Mesenchymal stem cell (in vitro differentiated cells and primary cell): ENCODE measurements around the gene TAF15.
A peak's percentile ranks its signal among the peaks of the same experiment; 100 is the strongest.

ENCODE experiments used
- DNase-seq: peaks from one replicate; pipeline ENCODE4 v3.0.0-alpha.2; 2013
- H2AFZ ChIP-seq: one replicate; pipeline ENCODE4 v1.6.1; 2013; ENCODE audit warnings: low read depth, mild to moderate bottlenecking, control low read depth, inconsistent platforms, low read length, moderate library complexity
- H2AK5ac ChIP-seq: 2 replicates; pipeline ENCODE4 v1.6.1; 2013; ENCODE audit warnings: low read length, moderate library complexity, mild to moderate bottlenecking, inconsistent platforms; ENCODE audit not compliant: severe bottlenecking
- H2BK120ac ChIP-seq: one replicate; pipeline ENCODE4 v1.6.1; 2013; ENCODE audit warnings: low read depth, mild to moderate bottlenecking, inconsistent platforms, low read length, moderate library complexity
- H2BK12ac ChIP-seq, 2 experiments: one replicate each; pipeline ENCODE4 v1.6.1; 2013; ENCODE audit warnings: inconsistent platforms in 2 of 2, low read length in 2 of 2, mild to moderate bottlenecking in 2 of 2, moderate library complexity in 2 of 2, control low read depth in 1 of 2
- H2BK15ac ChIP-seq: one replicate; pipeline ENCODE4 v1.6.1; 2013; ENCODE audit warnings: mild to moderate bottlenecking, low read depth, inconsistent platforms; ENCODE audit not compliant: poor library complexity, severe bottlenecking
- H2BK5ac ChIP-seq: 2 replicates; pipeline ENCODE4 v1.6.1; 2013; ENCODE audit warnings: low read depth, mild to moderate bottlenecking, low read length, control low read depth, inconsistent platforms; ENCODE audit not compliant: poor library complexity, severe bottlenecking
- H3K14ac ChIP-seq, 2 experiments: one replicate each; pipeline ENCODE4 v1.6.1; 2013; ENCODE audit warnings: inconsistent platforms in 2 of 2, low read length in 2 of 2, control low read depth in 1 of 2, mild to moderate bottlenecking in 1 of 2, moderate library complexity in 1 of 2
- H3K18ac ChIP-seq, 2 experiments: one replicate each; pipeline ENCODE4 v1.6.1; 2013; ENCODE audit warnings: inconsistent platforms in 2 of 2, low read length in 2 of 2, control low read depth in 1 of 2, low read depth in 1 of 2, mild to moderate bottlenecking in 1 of 2
- H3K23ac ChIP-seq, 2 experiments: one replicate each; pipeline ENCODE4 v1.6.1; 2013; ENCODE audit warnings: inconsistent platforms in 2 of 2, low read length in 2 of 2, mild to moderate bottlenecking in 2 of 2, moderate library complexity in 2 of 2, control low read depth in 1 of 2
- H3K27ac ChIP-seq: 2 replicates; pipeline ENCODE4 v1.5.1; 2013; ENCODE audit warnings: mild to moderate bottlenecking, moderate library complexity, low read length, control low read depth, inconsistent platforms; ENCODE audit not compliant: poor library complexity, severe bottlenecking
- H3K27me3 ChIP-seq, 2 experiments: 2 replicates each; pipeline versions ENCODE4 v1.6.1 to v1.7.0; 2013; ENCODE audit warnings: low read length in 2 of 2, mild to moderate bottlenecking in 2 of 2, moderate library complexity in 2 of 2, control low read depth in 1 of 2, inconsistent platforms in 1 of 2; ENCODE audit not compliant: control insufficient read depth in 1 of 2, insufficient read depth in 1 of 2
- H3K36me3 ChIP-seq, 2 experiments: 2 replicates each; pipeline versions ENCODE4 v1.6.1 to v1.7.0; 2013; ENCODE audit warnings: low read length in 2 of 2, control low read depth in 1 of 2, inconsistent platforms in 1 of 2, low read depth in 1 of 2, mild to moderate bottlenecking in 1 of 2; ENCODE audit not compliant: insufficient read depth in 2 of 2, control insufficient read depth in 1 of 2
- H3K4ac ChIP-seq, 2 experiments: one replicate each; pipeline ENCODE4 v1.6.1; 2013; ENCODE audit warnings: inconsistent platforms in 2 of 2, low read length in 2 of 2, mild to moderate bottlenecking in 2 of 2, moderate library complexity in 2 of 2, control low read depth in 1 of 2, low read depth in 1 of 2
- H3K4me1 ChIP-seq: 2 replicates; pipeline ENCODE4 v1.6.1; 2013; ENCODE audit warnings: low read depth, low read length, control low read depth; ENCODE audit not compliant: control insufficient read depth, insufficient read depth
- H3K4me2 ChIP-seq: 2 replicates; pipeline ENCODE4 v1.6.1; 2013; ENCODE audit warnings: low read length, mild to moderate bottlenecking, inconsistent platforms; ENCODE audit not compliant: poor library complexity, severe bottlenecking
- H3K4me3 ChIP-seq, 2 experiments: 2 replicates each; pipeline versions ENCODE4 v1.5.1 to v1.7.0; 2013; ENCODE audit warnings: low read length in 2 of 2, mild to moderate bottlenecking in 2 of 2, control low read depth in 1 of 2, low read depth in 1 of 2; ENCODE audit not compliant: insufficient read depth in 1 of 2
- H3K79me1 ChIP-seq: replicated peaks from 2 replicates; pipeline ENCODE4 v1.6.1; 2013; ENCODE audit warnings: mild to moderate bottlenecking, control low read depth, low read length, inconsistent platforms; ENCODE audit not compliant: poor library complexity, severe bottlenecking
- H3K9ac ChIP-seq: 2 replicates; pipeline ENCODE4 v1.7.0; 2013; ENCODE audit warnings: mild to moderate bottlenecking, low read length, moderate library complexity
- H3K9me3 ChIP-seq: 2 replicates; pipeline ENCODE4 v1.7.0; 2013; ENCODE audit warnings: mild to moderate bottlenecking, low read length; ENCODE audit not compliant: control insufficient read depth
- H4K8ac ChIP-seq: one replicate; pipeline ENCODE4 v1.6.1; 2013; ENCODE audit warnings: inconsistent platforms, mild to moderate bottlenecking, low read length, moderate library complexity
- H4K91ac ChIP-seq: one replicate; pipeline ENCODE4 v1.6.1; 2013; ENCODE audit warnings: mild to moderate bottlenecking, low read length, inconsistent platforms
- WGBS: methylation state at CpG from one replicate; pipeline ENCODE4 v1.1.7; 2013; ENCODE audit warnings: mixed read lengths; 5-methylcytosine and 5-hydroxymethylcytosine counted together

The TAF15 gene

DNA sequence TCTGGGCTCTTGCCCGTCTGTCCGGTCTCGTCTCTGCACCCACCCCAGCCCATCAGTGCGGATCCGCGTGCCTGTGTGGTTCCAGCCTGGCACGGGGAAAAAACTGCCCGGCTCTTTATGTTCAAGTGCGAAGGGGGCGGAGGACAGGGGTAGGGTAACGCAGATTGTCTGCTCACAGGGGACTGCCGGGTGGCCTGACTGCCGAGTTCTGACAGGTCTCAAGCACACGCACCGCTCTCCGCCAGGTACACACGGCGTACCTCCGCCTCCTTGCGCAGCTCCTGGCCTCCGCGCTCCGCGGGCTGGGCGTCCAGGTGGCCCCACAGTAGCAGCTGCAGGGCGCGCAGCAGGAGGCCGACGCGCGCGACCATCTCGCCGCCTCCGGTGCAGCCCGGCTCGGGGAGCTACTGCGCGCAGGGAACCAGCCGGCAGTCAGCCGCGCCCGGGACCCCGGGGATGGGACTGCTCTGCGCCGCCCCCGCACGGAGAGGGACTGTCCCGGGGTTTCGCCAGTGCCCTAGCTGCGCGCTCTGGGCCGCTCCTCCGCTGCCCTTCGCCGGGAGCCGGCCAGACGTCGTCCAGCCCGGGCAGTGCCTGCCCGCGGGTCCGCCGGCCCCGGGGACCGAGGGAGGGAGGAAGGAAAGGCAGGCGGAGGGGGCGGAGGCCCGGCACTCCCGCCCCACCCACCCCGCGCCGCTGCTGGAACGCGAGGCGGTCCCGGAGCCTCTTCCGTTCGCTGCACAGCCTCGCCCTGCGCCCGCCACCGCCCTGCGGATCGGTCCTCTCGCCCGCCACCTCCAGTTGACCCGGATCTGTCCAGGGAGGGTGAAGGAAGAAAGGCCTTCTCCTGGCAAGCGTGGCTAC, 14.0 kb upstream of the TAF15 start, which contains the start of gene MMP28:
Gene MMP28 (minus strand): TSS at position 635 of the 864 bp plus-strand sequence. CDS start 264 bp downstream, at position 371.
- WGBS: 2% methylated on average over 66 of the region's 89 CpGs
- H3K27me3 ChIP-seq: peaks cover 74 to 98% of the 10 kb centered on the region in 2 experiments
- peak within 1 kb of the TSS; percentile 40 for H4K91ac ChIP-seq
- no peak within 1 kb of the TSS for H3K27ac ChIP-seq
- H2AK5ac ChIP-seq: no peak within 1 kb of the TSS
- H2BK5ac ChIP-seq: no peak within 1 kb of the TSS
- H3K14ac ChIP-seq: peak within 1 kb of the TSS in 1 of 2 experiments; percentile 79
- no peaks in the 10 kb centered on the region for H3K36me3 ChIP-seq
- peak; percentile 39 for DNase-seq
- no peaks in the 10 kb centered on the region for H3K9me3 ChIP-seq
- no peaks in the 10 kb centered on the region for H3K79me1 ChIP-seq
- peaks cover 13% of the 10 kb centered on the region for H3K4me1 ChIP-seq
- peak within 1 kb of the TSS in 1 of 2 experiments; percentile 87 for H2BK12ac ChIP-seq
- no peak within 1 kb of the TSS for H3K9ac ChIP-seq
- peak within 1 kb of the TSS; percentile 19 to 58 for H3K18ac ChIP-seq
- H3K4me2 ChIP-seq: peak within 1 kb of the TSS; percentile 93
- H3K4ac ChIP-seq: peak within 1 kb of the TSS in 1 of 2 experiments; percentile 3
- H3K23ac ChIP-seq: peak within 1 kb of the TSS in 1 of 2 experiments; percentile 63
- peak within 1 kb of the TSS; percentile 11 for H2BK120ac ChIP-seq
- H3K4me3 ChIP-seq: peak within 1 kb of the TSS; percentile 54 to 61
- H4K8ac ChIP-seq: peak within 1 kb of the TSS; percentile 27
- peak within 1 kb of the TSS; percentile 76 for H2BK15ac ChIP-seq
- H2AFZ ChIP-seq: no peak within 1 kb of the TSS

- Histone ChIP-seq H2BK5ac (no peak overlapping the region), H2AK5ac (no peak overlapping the region), H3K4ac (peak overlapping the region in 1 of 2 experiments; percentile 3), H2BK12ac (peak overlapping the region in 1 of 2 experiments; percentile 33), H3K4me2 (peak overlapping the region; percentile 93), H2BK120ac (peak overlapping the region; percentile 11), H3K4me1 (peaks cover 13% of the 10 kb centered on the region), H3K79me1 (no peaks in the 10 kb centered on the region), H3K27ac (no peak overlapping the region), H2AFZ (no peak overlapping the region), H4K8ac (peak overlapping the region; percentile 27), H3K23ac (no peak overlapping the region), H3K14ac (no peak overlapping the region), H3K27me3 (peaks cover 74 to 98% of the 10 kb centered on the region in 2 experiments), H2BK15ac (peak overlapping the region; percentile 76), H3K9me3 (no peaks in the 10 kb centered on the region), H4K91ac (no peak overlapping the region), H3K18ac (peak overlapping the region in 1 of 2 experiments; percentile 19), H3K4me3 (peak overlapping the region in 1 of 2 experiments; percentile 61), H3K9ac (no peak overlapping the region), H3K36me3 (no peaks in the 10 kb centered on the region)
- WGBS: 52% methylated on average over 8 of the region's 8 CpGs
- DNase-seq: no peak
These were observed 13.4 kb upstream of the TAF15 start for GRCh38 chr17:35795871-35796265.

- no peak overlapping the region for H2BK15ac ChIP-seq
- H3K4me2 ChIP-seq: no peak overlapping the region
- H3K4me3 ChIP-seq: no peak overlapping the region
- no peak overlapping the region for H2BK120ac ChIP-seq
- no peaks in the 10 kb centered on the region for H3K9me3 ChIP-seq
- no peaks in the 10 kb centered on the region for H3K36me3 ChIP-seq
- H2AFZ ChIP-seq: no peak overlapping the region
- H4K91ac ChIP-seq: no peak overlapping the region
- H3K23ac ChIP-seq: no peak overlapping the region
- no peak overlapping the region for H4K8ac ChIP-seq
- H3K79me1 ChIP-seq: no peaks in the 10 kb centered on the region
- H2BK12ac ChIP-seq: peak overlapping the region in 1 of 2 experiments; percentile 27
- DNase-seq: no peak
- H3K14ac ChIP-seq: no peak overlapping the region
- H2AK5ac ChIP-seq: no peak overlapping the region
- no peak overlapping the region for H3K9ac ChIP-seq
- H3K4ac ChIP-seq: no peak overlapping the region
- 100% methylated on average over 1 of the region's 1 CpG for WGBS
- H2BK5ac ChIP-seq: no peak overlapping the region
- no peak overlapping the region for H3K27ac ChIP-seq
- H3K18ac ChIP-seq: no peak overlapping the region
- H3K4me1 ChIP-seq: peaks cover 13% of the 10 kb centered on the region
- H3K27me3 ChIP-seq: peaks cover 75 to 96% of the 10 kb centered on the region in 2 experiments
These were observed 12.3 kb upstream of the TAF15 start for GRCh38 chr17:35796942-35797341.

DNA sequence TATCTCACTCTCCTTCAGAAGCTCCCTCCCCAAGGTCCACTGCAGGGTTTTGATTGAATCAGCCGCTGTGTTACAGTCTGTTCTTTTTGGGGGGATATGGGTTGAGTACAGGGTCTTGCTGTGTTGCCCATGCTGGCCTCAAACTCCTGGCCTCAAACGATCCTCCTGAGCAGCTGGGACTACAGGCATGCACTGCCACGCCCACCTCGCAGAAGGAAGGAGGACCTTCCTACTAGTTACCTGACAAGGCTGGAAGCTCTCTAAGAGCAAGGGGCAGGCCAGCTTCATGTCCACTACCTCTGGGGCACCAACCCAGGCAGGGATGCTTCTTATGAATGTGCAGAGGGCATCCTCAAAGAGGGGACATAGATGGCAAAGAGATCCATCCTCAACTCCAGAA, 11.9 kb upstream of the TAF15 start:
- H3K27me3 ChIP-seq: peaks cover 70 to 92% of the 10 kb centered on the region in 2 experiments
- H3K4me2 ChIP-seq: no peak overlapping the region
- 68% methylated on average over 4 of the region's 4 CpGs for WGBS

More for the DNA sequence above, 11.9 kb upstream of the TAF15 start:
- Histone ChIP-seq H2BK15ac (no peak overlapping the region), H2BK5ac (no peak overlapping the region), H3K18ac (no peak overlapping the region), H3K9ac (no peak overlapping the region), H3K27ac (no peak overlapping the region), H3K79me1 (no peaks in the 10 kb centered on the region), H3K4me1 (peaks cover 13% of the 10 kb centered on the region), H2BK12ac (no peak overlapping the region), H2AK5ac (no peak overlapping the region), H3K36me3 (no peaks in the 10 kb centered on the region), H3K4ac (no peak overlapping the region), H4K8ac (no peak overlapping the region), H2AFZ (no peak overlapping the region), H3K9me3 (no peaks in the 10 kb centered on the region), H2BK120ac (no peak overlapping the region), H3K4me3 (no peak overlapping the region), H4K91ac (no peak overlapping the region), H3K14ac (no peak overlapping the region), H3K23ac (no peak overlapping the region)
- no peak for DNase-seq
